Brain pericyte (primary cell): ENCODE data around the gene SARDH.
"Not testable (repeated sequence)": the region's sequence is repeated elsewhere in the genome, so short reads cannot be mapped to it uniquely, and the experiment has no call there.

ENCODE experiments used
- DNase-seq: peaks from one replicate; pipeline ENCODE4 v3.0.0-alpha.2; 2012; ENCODE audit warnings: low read depth, low spot score

Gene SARDH

DNA sequence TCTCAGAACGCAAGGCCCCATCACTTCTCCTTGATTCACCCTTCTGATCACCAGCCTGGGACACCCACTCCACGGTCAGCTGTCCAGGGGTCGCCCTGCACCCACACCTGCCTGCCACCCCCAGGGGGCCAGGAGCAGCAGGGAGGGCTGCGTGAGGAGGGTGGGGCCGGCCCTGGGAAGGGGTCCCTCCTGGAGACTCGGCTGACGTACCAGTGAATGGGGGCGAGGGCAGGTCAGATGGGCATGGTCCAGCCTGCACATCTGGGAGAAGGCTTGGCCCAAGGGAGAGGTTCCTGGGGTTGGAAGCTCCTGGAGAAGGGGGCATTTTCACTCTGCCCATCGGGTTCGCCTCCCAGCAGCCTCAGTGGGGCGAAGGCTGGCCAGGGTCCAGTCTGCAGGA is 21.8 kb upstream of the SARDH start:
- DNase-seq = no peak

DNA sequence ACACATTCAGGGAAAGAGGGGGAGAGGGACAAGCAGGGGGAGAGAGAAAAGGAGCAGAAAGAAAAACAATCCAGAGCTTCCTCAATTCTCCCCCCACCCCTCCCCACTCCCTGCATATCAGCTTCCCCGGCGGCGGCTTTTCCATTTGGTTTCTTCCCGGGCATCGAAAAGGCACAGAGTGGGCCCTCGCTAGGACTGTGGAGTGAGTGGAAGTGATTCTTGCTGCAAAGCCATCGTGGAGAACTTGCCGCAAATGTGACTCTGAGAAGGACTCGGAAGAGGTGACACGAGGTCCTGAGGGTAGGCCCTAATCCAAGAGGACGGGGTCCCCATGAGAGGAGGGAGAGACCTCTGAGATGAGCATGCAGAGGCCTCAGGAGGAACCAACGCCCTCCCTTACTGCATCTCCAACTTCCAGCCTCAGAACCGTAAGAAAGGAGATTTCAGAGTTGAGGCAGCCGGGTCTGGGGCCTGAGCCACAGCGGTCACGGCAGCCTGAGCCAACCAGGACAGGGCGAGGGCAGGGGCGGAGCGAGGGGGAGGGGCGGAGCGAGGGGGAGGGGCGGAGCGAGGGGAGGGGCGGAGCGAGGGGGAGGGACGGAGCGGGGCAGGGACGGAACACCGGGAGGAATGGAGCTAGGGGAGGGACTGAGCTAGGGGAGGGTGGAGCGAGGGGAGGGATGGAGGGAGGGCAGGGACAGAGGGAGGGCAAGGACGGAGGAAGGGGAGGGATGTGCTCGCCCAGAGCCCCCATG is 21.2 kb upstream of the SARDH start:
- DNase-seq = no peak

- no peak for DNase-seq
Observed at GRCh38 chr9:133758228-133758627, 20.1 kb upstream of the SARDH start.

DNA sequence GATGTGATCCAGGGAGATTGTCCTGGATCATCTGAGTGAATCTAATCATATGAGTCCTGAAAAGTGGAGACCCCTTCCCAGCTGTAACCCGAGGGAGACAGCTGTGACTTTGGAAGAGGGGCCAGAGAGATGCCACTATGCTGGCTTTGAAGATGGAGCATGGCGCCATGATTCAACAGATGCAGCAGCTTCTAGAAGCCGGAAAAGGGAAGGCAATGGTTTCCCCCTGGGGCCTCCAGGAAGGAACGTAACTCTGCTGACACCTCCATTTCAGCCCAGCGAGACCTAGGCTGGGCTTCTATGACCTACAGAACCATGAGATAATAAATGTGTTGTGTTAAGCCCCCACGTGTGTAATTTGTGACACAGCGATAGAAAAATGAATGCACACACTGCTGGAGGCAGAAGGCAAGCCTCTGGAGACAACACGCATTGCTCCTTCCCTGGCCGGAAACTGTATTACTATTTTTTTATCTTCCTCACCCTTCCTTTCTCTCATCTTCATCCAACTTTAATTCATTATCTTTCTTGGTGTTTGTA is 16.6 kb upstream of the SARDH start:
- no peak for DNase-seq

GRCh38 chr9:133754187-133754586 is 16.0 kb upstream of the SARDH start:
- DNase-seq = no peak

GRCh38 chr9:133752739-133753446 is 14.7 kb upstream of the SARDH start:
- DNase-seq = no peak

GRCh38 chr9:133750982-133751649 is 13.0 kb upstream of the SARDH start:
- no peak for DNase-seq

DNA sequence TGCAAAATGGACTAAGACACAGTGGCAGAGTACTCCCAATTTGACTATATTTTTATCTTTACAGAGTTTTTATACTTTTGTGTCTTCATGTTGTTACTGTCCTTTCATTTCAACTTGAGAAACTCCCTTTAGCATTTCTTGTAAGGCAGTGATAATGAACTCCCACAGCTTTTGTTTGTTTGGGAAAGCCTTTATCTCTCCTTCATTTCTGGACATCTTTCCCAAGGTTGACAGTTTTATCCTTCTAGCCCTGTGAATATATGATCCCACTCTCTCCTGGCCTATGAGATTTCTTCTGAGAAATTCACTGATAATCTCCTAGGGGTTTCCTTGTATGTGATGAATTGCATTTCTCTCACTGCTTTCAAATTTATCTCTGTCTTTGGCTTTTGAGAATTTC is 9.2 kb upstream of the SARDH start:
- no peak for DNase-seq

DNA sequence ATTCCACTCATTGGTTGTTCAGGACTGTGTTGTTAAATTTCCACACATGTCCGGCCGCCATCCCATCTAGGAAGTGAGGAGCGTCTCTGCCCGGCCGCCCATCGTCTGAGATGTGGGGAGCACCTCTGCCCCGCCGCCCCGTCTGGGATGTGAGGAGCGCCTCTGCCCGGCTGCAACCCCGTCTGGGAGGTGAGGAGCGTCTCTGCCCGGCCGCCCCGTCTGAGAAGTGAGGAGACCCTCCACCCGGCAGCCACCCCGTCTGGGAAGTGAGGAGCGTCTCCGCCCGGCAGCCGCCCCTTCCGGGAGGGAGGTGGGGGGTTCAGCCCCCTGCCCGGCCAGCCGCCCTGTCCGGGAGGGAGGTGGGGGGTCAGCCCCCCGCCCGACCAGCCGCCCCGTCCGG is 6.4 kb upstream of the SARDH start:
- DNase-seq = not testable (repeated sequence)

DNA sequence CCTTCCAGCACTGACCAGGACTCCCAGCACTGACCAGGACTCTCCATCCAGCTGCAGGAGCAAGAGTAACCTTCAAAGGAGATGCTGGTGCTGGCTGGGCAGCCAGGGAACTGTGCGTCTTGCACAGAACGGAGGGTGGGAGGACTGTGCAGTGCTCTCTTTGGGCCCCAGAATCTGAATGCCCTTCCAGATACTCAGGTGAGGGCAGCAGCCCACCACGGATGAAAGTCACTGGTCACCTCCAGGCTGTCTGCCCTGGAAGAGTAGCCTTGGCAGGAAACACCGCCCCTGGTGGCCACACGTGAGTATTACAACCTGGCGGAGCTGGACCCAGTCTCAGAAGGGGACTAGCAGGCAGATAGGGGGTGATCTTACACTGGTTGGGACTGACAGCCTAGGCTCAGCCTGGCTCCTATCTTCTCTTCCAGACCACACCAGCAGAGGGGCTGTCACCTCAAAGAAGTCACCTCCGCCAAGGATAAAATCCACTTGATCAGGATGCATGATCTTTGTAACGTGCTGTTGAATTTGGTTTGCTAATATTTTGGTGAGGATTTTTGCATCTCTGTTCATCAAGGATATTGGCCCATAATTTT is 4.8 kb upstream of the SARDH start:
- peak; percentile 29 for DNase-seq

DNA sequence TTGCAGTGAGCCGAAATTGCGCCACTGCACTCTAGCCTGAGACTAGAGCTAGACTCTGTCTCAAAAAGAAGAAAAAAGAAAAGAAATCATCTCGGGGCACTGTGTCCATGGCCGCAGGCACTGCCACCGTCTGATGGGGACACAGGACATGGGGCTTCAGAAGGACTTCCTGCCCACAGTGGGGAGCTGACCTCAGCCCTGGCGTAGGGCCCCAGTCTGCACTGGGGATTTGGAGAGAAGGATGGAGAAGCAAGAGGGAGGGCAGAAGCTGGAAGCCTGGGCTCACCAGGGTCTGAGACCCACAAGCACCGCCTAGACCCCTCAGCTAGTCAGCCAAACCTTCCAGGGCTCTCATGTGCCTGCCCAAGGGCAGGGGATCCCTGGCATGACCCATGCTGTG is 4.1 kb upstream of the SARDH start:
- no peak for DNase-seq

- DNase-seq = no peak
Observed at GRCh38 chr9:133741716-133742115, 3.6 kb upstream of the SARDH start.

DNA sequence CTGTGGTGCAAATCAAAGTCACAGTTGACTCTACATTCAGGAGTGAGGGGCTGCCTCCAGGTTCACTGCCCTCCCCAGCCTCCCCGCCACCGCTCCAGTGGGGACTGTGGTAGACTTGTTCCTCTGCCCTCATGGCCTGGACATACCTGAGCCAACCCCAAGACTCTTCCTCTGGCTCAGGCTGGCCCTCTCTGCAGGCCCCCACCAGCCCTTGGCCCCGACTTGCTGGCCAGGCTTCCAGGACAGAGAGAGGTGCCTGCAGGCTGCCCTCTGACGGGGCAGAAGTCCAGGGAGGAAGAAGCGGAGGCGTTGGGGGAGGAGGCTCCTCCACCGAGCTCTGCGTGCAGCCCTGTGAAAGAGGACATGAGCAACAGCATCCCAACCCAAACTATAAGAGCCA is 2.8 kb upstream of the SARDH start:
- DNase-seq = no peak

DNA sequence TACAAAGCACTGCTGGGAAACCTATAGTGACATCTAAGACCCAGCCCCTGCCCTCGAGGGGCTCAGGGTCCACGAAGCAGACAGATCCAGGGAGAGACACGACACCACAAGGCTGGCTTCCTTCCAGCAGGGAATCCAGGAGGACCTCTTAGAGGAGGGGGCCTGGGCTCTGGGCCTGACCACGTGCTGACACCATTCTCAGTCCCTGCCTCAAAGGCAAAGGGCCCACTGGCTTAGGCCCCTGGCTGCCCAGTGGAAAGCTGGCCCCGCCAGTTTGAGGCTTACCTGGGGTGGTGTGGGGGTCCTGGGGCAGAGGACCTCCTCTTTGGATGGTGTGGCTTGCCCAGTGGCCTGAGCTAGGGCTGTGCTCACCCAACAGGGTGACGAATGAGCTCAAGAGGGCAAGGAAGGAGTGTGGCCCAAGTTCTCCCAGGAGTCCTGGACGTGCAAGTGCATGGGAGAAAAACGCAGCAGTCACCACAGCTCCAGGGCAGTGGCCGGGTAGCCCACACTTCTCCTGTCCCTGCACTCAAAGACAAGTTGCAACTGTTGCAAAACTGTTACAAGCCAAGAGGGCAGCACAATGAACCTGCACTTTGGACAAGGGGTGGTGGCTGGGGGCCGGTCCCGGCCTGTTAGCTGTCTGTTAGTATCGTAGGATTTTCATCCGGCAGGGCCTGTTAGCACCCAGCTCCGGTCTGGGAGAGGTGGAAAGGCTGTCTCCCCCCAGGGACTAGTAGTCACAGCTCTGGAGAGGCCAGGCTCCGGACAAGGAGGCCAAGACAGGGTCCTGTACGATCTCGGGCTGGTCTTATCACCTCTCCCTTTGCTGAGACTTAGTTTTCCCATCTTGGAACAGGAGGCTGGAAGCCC is 1.5 kb upstream of the SARDH start:
- no peak for DNase-seq

DNA sequence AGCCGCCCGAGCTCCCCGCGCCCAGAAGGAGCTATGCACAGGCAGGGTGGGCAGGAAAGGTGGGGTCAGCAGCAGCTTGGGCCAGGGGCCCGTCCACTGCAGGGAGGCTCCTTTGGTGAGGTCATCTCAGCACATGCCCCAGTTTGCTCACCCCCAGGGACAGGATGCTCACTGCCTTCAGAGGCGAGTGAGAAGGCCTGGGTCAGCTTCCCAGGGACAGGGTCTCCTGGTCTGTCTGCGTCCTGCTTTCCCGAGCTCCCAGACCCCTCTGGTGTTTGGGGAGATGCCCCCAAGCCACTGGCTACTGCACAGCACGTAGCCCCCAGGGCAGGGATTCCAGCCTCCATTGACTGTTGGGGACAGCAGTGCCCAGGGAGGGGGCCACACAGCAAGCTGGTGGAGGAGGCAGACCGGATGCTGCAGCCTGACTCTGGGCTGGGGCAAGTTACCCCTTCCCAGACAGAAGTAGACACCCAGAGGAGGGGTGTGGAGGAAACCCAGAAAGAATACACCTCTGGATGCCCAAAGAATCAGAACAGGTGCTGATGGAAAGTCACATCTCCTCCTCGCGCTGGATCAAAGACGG is 581 bp upstream of the SARDH start:
- DNase-seq = no peak

DNA sequence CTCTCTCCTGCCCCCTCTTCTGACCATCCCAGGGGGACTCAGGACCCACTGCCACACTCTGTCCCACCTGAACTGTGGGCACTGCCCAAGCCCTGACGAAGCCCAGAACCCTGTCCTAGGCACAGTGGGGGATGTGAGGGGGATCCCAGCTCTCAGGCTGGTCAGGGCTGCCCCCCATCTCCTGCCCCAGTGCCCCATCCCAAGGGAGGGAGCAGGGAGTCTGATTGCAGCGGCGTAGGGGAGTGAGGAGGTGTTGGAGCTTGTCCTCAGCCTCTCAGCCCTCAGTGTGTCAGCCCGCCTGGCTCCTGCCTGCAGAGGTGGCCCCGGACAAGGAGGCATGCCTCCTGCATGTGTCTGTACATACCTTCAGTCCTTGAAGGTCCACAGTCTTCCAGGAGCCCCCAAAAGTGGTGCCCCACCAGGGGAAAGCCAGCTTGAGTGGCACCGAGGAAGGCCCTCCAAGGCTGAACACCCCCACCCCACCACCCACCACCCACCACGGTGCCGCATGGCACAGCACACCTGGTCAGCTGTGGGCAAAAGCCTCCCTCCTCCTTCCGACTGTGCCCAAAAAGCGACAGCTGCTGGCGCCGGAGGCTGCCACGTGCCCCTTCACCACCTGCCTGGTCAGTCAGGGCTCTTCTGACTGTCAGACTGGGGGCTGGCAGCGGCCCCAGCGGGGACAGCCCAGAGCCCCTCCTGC is 930 bp downstream of the SARDH start:
- no peak for DNase-seq

GRCh38 chr9:133735931-133736330 is 2.2 kb downstream of the SARDH start:
- DNase-seq = no peak

- no peak for DNase-seq
Observed at GRCh38 chr9:133735415-133735775, 2.8 kb downstream of the SARDH start.

DNA sequence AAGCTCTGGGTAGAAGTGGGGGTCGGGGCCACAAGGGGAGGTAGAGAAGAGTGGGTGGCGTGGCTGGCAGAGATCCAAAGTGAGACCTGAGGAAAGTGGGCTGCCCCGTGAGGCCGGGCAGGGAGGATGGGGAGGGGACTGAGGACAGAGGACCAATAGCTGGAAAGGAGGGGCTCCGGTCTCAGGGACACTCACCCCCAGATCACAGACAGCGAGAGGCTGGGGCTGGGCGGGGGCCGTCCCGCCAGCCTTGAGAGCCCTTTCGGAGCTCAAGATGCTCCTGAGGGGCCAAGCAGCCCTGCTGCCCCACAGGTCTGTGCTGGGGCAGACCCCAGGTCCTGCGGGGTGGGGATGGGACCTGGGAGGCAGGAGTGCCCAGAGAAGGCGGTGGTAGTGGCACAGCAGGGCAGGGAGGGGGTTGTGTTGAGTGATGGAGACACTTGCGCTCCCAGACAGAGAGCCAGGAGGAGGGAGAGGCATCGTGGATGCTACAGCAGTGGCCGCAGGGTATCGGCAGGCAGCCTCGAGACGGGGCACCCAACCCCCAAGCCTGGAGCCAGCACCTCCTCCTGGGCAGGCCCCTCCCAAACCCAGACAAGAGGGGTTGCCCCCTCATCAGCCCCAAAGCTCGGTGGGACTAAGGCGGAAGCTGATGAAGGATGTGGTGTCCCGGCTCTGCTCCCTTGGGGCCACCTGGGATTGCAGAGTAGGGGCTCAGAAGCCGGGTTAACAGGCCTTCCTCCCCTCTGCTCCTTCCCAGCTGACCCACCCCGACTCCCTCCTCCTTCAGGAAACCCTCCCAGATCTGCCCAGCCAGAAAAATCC is 3.4 kb downstream of the SARDH start:
- DNase-seq = no peak
